ENCODE measurements around the gene ODAPH.

Gene ODAPH

DNA sequence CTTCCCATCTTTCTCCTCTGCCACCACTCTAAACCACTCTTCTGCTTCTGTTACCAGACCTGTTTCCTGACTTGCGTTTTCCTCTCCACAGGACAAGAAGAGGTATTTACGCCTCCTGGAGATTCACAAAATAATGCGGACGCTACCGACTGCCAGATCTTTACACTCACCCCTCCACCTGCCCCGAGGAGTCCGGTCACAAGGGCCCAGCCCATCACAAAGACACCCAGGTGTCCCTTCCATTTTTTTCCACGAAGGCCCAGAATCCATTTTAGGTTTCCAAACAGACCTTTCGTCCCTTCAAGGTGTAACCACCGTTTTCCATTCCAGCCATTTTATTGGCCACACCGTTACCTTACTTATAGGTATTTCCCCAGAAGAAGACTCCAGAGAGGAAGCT, 8.2 kb downstream of the ODAPH start:
- Histone ChIP-seq H3K9ac (ENCODE audit: low read length) (no peak overlapping the region), H2AFZ (ENCODE audit: low read length) (no peak overlapping the region), H3K4me1 (ENCODE audit: low read length) (no peaks in the 10 kb centered on the region), H3F3A (ENCODE audit: insufficient read depth, low read length) (no peaks in the 10 kb centered on the region), H3K4me2 (ENCODE audit: low read depth, low read length) (no peak overlapping the region), H3K9me3 (replicated peaks; ENCODE audit: insufficient read depth, low read length) (no peaks in the 10 kb centered on the region), H3K4me3 (ENCODE audit: low read length) (no peak overlapping the region), H3K27ac (ENCODE audit: low read length) (no peak overlapping the region), H4K20me1 (ENCODE audit: insufficient read depth, low read length) (no peaks in the 10 kb centered on the region), H3K36me3 (replicated peaks; ENCODE audit: insufficient read depth, low read length) (no peaks in the 10 kb centered on the region), H3K27me3 (replicated peaks; ENCODE audit: insufficient read depth, low read length) (no peaks in the 10 kb centered on the region), H3K79me2 (ENCODE audit: low read length) (no peaks in the 10 kb centered on the region), H3K9me2 (replicated peaks; ENCODE audit: insufficient read depth, low read length) (no peaks in the 10 kb centered on the region)
- TF ChIP-seq EZH2phosphoT487 (IDR thresholded peaks at IDR 0.05; ENCODE audit: low read length) = no peak
- no peak for TF ChIP-seq EZH2 (optimal IDR thresholded peaks at IDR 0.05; ENCODE audit: low read depth, low read length)
- TF ChIP-seq, protein P1, sequence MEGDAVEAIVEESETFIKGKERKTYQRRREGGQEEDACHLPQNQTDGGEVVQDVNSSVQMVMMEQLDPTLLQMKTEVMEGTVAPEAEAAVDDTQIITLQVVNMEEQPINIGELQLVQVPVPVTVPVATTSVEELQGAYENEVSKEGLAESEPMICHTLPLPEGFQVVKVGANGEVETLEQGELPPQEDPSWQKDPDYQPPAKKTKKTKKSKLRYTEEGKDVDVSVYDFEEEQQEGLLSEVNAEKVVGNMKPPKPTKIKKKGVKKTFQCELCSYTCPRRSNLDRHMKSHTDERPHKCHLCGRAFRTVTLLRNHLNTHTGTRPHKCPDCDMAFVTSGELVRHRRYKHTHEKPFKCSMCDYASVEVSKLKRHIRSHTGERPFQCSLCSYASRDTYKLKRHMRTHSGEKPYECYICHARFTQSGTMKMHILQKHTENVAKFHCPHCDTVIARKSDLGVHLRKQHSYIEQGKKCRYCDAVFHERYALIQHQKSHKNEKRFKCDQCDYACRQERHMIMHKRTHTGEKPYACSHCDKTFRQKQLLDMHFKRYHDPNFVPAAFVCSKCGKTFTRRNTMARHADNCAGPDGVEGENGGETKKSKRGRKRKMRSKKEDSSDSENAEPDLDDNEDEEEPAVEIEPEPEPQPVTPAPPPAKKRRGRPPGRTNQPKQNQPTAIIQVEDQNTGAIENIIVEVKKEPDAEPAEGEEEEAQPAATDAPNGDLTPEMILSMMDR (IDR thresholded peaks at IDR 0.05; ENCODE audit: low read length) = no peak
- no peak for DNase-seq

DNA sequence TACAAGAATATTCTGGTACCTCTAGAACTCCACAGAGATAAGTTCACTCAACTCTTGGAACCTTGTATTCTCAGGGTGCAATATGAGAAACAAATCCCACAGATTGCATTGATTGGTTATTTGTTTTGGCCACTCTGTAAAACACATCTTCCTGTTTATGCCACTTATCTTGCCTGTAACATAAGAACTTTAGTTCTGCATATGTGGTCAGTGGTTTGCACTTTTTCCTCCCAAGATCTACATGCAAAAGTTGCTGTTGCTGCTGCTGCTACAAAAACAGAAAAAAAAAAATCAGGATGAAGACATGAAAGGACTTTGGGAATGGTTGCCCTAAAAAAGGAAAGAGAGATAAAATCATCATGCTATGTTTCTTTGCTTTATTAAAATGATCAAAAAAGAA, 9.6 kb downstream of the ODAPH start:
- Histone ChIP-seq H2AFZ (ENCODE audit: low read length) (no peak overlapping the region), H3K79me2 (ENCODE audit: low read length) (no peaks in the 10 kb centered on the region), H3K27ac (ENCODE audit: low read length) (no peak overlapping the region), H3K27me3 (replicated peaks; ENCODE audit: insufficient read depth, low read length) (no peaks in the 10 kb centered on the region), H3K4me1 (ENCODE audit: low read length) (no peaks in the 10 kb centered on the region), H3F3A (ENCODE audit: insufficient read depth, low read length) (no peaks in the 10 kb centered on the region), H3K4me3 (ENCODE audit: low read length) (no peak overlapping the region), H3K9ac (ENCODE audit: low read length) (no peak overlapping the region), H3K36me3 (replicated peaks; ENCODE audit: insufficient read depth, low read length) (no peaks in the 10 kb centered on the region), H3K4me2 (ENCODE audit: low read depth, low read length) (no peak overlapping the region), H4K20me1 (ENCODE audit: insufficient read depth, low read length) (no peaks in the 10 kb centered on the region), H3K9me3 (replicated peaks; ENCODE audit: insufficient read depth, low read length) (no peaks in the 10 kb centered on the region), H3K9me2 (replicated peaks; ENCODE audit: insufficient read depth, low read length) (no peaks in the 10 kb centered on the region)
- DNase-seq = no peak
- TF ChIP-seq EZH2phosphoT487 (IDR thresholded peaks at IDR 0.05; ENCODE audit: low read length) (no peak), EZH2 (optimal IDR thresholded peaks at IDR 0.05; ENCODE audit: low read depth, low read length) (no peak)
- TF ChIP-seq, protein P1 (IDR thresholded peaks at IDR 0.05; ENCODE audit: low read length) = no peak

DNA sequence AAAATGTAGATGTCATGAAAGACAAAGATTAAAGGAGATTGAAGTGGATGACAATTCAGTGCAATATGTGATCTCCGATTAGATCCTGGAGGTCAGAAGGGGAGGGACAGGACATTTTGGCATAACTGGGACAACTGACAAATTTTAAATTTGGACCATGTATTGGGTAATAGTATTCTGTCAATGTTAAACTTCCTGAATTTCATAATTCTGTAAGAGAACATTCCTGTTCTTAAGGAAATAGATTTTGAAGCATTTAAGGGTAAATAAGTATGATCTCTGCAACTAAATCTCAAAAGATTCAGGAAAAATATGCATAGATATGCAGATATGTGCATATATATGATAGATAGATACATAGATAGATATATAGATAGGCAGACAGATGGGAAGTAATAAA, 11.0 kb downstream of the ODAPH start:
- Histone ChIP-seq H3K9ac (ENCODE audit: low read length) (no peak overlapping the region), H3K27ac (ENCODE audit: low read length) (no peak overlapping the region), H3K79me2 (ENCODE audit: low read length) (no peaks in the 10 kb centered on the region), H3K4me2 (ENCODE audit: low read depth, low read length) (no peak overlapping the region), H3K36me3 (replicated peaks; ENCODE audit: insufficient read depth, low read length) (no peaks in the 10 kb centered on the region), H4K20me1 (ENCODE audit: insufficient read depth, low read length) (no peaks in the 10 kb centered on the region), H3K4me1 (ENCODE audit: low read length) (no peaks in the 10 kb centered on the region), H2AFZ (ENCODE audit: low read length) (no peak overlapping the region), H3K4me3 (ENCODE audit: low read length) (no peak overlapping the region), H3K9me3 (replicated peaks; ENCODE audit: insufficient read depth, low read length) (no peaks in the 10 kb centered on the region), H3K9me2 (replicated peaks; ENCODE audit: insufficient read depth, low read length) (no peaks in the 10 kb centered on the region), H3K27me3 (replicated peaks; ENCODE audit: insufficient read depth, low read length) (no peaks in the 10 kb centered on the region), H3F3A (ENCODE audit: insufficient read depth, low read length) (no peaks in the 10 kb centered on the region)
- no peak for DNase-seq
- TF ChIP-seq EZH2phosphoT487 (IDR thresholded peaks at IDR 0.05; ENCODE audit: low read length) = no peak
- TF ChIP-seq, protein P1 (IDR thresholded peaks at IDR 0.05; ENCODE audit: low read length) = no peak
- TF ChIP-seq EZH2 (optimal IDR thresholded peaks at IDR 0.05; ENCODE audit: low read depth, low read length) = no peak
